ENCODE measurements around the gene TRAF1.

The TRAF1 gene

DNA sequence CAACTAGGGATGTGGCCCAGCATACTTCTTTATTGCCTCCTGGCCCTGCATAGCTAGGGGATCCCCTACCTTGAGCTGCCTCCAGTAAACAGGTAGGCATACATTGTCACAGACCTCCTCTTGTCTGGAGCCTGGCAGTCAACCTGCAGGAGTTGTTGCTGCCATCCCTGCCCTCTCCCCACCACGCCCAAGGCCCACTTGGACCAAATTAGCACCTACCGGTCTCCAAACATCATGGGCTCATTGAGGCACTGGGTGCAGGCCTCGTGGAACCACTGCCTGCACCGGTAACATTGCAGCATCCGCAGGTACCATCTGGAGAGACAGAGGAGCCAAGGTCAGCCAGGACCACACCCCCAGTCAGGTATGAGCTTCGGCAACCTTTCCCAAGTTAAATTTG lies 59.9 kb downstream of the TRAF1 start:
- no peak for DNase-seq

DNA sequence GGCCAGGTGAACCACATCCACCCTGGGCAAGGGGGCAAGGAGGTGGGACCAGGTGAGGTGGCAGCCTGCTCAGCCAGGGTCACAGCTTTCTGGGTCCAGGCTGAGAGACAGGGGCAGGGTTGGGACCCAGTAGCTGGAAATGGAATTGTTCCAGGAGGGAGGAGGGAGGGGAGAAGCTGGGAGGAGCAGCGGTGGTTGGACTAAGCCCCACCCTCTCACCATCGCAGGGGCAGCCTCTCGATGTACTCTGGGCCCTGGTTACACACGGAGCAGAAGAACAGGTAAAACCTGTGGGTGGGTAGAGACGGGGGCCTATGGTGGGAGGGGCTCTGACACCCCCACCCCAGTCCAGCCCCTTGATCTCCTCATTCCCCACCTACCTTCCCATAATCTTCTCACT lies 60.8 kb downstream of the TRAF1 start:
- DNase-seq: no peak

DNA sequence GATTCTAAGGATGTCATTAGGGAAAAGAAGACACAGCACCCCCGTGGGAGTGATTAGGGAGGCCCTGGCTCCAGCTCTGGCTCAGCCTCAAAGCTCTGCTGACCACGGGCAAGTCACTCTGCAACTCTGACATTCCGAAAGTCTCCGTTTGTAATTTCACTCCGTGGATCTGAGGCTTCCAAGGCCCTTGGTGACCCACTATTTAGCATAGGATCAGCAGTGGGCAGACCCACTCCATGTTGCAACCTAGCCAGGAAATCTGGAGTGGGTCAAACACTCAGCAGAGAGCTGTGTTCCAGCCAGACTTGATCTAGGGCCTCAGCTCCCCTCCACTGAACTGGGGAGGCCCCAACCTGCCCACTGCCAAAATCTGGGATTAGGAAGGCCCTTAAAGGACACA lies 61.4 kb downstream of the TRAF1 start:
- no peak for DNase-seq

DNA sequence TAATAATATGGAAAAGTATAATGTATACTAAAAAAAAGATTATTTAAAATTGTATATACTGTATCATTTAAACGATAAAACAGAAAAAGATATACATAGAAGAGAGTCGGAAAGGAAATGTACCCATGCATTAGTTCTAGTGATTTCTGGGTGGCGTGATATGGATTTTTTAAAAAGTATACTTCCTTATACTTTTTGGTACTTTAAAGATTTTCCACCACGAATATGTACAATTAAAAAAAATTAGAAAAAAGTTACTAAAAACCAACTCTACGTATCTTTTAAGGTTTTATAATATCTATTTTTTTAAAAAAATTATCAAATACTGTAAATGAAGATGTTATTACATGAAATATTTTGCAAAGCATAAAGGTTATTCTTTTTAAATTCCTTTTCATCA lies 61.9 kb downstream of the TRAF1 start:
- DNase-seq: no peak

DNA sequence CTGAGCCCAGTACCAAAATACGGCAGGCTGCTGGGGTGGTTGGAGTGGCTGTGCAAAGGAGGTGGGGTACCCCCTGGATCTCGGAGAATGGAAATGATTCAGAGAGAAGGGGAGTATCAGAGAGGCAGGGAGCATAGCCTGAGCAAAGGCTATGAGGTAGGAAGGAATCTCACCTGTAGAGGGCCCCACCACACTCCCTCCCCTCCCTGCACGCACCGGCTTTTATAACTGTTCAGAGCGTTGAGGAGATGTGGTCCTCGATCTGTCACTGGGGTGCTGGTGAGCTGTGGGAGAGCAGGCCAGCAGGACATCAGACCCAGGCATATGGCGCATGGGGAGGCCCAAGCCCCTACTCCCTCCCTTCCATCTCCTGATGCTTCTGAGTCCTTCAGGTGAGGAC lies 62.8 kb downstream of the TRAF1 start:
- no peak for DNase-seq

DNA sequence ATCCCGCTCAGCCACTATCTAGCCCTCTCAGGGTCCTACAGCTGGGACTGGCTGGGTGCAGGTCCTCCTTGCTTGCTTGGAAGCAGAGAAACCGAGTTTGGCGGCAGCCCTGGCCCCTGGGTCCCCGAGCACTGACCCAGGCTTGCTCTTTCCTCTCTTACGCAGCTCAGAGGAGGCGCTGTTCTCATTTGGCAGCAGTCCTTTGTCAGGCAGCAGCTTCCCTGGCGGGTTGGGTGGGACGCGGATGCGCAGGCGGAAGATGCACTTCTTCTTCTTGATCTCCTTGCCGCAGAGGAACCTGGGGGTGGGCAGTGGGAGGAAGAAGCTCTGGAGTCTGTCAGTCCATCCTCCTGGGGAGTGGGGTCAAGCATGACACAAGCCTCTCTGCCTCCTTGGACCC lies 64.1 kb downstream of the TRAF1 start:
- no peak for DNase-seq

DNA sequence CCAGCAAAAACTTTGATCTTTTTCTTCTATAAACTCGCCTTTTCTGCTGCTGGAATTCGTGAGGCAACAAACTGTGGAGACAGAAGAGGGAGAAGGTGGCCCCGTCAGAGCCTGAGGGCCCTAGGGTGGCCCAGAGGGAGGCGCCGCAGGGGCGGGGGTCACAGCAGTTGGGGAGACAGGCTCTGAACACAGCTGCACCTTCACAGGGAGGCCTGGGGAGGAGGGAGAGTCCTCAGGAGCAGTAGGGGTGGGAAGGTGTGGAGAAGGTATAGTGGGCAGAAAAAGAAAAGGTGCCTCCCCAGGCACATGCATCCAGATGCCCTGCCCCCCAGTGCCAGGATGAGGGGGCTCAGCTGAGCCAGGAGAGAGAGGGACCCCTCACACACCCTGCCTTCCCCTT lies 64.7 kb downstream of the TRAF1 start:
- no peak for DNase-seq

DNA sequence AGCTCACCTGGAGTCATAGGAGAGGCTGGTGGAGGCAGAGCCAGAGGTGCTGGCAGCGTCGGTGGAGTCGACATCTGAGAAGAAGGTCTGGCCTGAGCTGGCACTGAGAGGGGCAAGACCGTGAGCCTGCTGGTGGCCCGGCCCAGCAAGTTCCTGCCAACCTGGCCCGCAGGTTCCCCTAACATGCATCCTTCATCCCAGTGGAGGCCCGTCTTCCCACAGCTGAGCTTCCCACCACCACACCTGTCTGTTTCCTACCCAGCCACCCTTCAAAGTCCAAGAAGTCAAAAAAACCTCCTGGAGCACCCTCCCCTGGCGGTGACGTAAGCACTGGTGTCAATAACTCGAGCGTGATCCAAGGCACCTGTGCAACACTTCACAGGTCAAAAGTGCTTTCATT lies 66.5 kb downstream of the TRAF1 start:
- DNase-seq: no peak

DNA sequence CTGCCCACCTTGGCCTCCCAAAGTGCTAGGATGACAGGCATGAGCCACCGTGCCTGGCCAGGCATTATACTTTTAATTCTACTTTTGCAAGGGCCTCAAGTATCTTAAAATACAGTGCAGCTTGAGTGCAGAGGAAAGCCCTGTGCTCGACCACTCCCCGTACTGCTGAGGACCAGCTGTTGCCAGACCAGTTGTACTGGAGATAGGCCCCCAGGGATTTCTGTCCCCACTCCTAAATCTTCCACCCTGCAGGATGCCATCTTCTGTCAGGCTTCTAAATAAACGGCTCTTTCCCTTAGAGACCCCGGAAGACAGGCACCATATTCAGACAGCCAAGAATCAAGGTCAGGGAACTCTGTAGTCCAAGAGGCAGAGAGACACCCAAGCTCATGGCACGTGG lies 67.2 kb downstream of the TRAF1 start:
- DNase-seq: no peak

DNA sequence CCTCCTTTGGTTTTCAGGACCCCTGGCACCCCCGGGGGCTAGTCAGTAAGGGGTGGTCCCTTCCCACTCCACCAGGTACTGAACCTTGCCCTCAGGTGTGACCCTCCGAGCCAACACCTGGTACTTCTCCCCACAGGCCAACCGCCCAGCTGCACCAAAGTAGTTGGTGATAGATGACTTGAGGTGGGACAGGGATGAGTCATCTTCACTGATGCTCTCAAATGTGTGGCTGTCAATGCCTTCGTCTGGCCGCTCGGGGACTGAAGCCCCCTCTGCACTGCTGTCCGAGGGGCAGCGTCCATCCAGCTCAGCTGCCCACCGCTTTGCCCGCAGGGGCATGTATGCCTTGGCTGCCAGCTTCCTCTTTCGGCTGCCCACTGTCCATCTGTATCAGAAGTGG lies 68.7 kb downstream of the TRAF1 start:
- no peak for DNase-seq

DNA sequence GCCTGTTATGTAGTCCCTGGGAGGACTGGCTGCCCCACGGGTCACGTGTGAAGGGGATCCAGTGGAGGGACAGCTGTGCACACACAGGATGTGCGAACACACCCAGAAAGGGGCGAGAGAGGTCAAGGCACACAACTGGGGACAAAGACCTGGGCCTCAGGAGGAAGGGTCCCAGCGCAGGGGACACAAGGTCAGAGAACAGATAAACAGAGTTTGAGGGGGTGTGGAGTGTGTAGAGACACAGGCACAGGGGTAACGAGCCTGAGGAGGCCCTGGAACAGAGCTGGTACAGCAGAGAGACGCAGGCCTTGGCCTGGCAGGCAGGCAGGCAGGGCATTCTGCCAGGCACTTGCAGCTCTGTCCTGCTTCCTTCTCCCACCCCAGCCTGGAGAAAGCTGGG lies 69.1 kb downstream of the TRAF1 start:
- DNase-seq: no peak

DNA sequence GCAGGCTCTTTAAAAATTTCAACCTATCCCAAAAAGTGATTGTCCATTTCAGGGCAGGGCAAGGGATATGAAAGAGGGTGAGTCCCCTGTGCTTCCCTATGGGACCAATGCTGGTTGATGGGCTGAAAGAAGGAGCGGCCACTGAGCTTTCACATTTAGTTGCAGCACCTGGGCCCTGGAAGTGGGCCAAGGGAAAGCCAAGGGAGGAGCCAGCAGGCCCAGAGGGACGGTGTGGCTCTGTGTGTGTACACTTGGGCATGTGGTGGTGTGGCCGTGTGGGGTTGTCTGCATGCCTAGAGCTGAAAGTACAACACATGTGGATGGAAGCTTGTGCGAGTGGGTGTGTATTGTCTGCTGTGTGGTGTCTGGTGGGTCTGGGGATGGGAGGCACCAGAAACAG lies 69.9 kb downstream of the TRAF1 start:
- no peak for DNase-seq

DNA sequence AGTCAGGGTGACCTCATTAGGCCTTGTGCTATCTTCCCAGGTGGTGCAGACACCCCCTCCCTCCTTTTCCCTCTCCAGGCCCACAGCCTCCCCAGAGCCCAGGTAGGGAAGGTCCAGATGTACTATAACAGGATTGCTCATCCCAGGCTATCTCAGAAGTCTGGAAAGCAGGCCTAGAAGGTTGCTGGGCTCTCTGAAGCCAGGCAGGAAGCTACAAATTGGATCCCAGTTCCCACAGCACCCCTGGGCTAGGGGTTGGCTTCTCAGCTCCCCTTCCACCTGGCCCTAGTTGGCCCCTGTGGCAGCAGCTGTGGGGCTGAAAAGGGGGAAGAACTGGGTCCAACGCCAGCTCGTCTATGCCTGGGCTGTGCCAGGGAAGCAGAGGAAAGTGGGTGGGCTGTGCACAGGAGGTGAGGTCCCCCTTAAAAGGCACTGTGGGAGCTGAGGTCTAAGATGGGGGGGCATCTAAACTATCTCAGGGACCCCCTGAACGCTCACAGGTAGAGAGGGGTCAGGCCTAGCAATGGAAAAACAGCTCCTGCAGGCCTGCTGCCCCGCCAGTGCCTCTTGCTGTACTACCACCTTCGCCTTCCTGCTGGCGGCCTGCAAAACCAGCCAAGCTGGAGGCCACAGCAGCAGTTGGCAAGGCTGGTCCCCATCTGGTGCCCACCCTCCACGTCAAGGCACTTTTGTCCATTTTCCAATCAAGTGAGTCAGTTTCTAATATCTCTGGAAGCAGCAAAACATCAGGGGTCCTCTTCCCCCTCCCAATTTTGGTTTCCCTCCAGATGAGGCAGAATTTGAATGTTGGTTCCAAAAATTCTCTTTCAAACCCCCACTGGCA lies 70.5 kb downstream of the TRAF1 start:
- no peak for DNase-seq

DNA sequence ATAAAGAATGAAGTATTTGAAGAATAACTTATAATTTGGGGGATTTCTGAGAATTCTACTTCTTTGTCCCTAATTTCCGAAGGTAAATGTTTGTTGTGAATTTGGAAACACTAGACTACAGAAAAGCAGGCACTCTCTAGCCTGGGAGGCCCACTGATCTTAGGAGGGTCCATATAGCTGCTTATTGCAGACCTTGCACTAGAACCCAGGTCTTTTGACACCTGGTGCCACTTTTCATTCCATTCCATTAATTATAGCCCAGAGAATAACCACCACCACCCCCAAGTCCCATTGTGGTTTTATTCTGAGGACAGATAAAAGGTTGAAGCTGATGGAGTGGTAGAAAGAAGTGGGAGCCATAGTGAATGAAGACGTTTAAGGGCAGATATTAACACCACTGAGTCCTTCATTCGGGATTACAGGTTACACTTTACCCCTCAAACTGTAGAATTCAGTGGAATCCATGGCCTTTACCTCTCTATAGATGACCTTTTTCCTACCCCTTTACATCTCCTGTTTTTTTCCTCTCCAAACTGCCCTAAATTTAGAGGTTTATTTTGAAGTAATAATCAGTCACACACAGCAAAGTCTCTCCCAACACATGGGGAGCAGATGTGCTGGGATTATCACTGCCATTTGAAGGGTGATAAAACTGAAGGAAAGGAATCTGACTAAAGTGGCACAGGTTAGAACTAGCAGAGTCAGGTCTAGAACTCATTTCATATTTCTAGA lies 71.8 kb downstream of the TRAF1 start:
- no peak for DNase-seq

DNA sequence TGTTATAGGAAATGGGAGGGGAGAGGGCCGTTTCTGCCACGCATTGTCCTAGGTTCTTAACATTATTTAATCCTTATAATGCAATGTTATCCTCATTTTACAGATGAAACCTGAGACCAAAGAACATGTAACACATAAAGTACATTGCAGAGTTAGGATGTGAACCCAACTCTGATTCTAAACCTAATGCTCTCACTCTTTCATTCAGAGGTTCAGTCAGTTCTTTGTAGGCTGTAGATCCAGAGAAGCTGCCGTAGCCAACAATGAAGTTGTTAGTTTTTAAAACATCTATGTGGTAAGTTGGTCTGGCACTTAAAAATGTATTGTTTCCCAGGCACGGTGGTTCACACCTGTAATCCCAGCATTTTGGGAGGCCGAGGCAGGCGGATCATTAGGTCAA lies 73.4 kb downstream of the TRAF1 start:
- DNase-seq: no peak

Measured in GOT3 (cell line).